Measurements from ENCODE around the gene KRT83. TPM values are rescaled to one million over a fixed set of nuclear protein-coding genes. Genes with fewer than 3 reads are reported as not detected.

Gene KRT83
- total RNA-seq, 1 donor from 2014 or later, result not detected

GRCh38 chr12:52319097-52319496 lies 2.1 kb downstream of the KRT83 start:
- no peaks in the 10 kb centered on the region for H3K36me3 ChIP-seq
- H3K36me3 Mint-ChIP-seq, result no peaks in the 10 kb centered on the region
- no peaks in the 10 kb centered on the region for H3F3A ChIP-seq (ENCODE audit: low read depth)
- H3K27ac Mint-ChIP-seq, result no peak overlapping the region
- H2AFZ ChIP-seq (replicated peaks), result no peak overlapping the region
- peaks cover 6% of the 10 kb centered on the region for H3K4me1 ChIP-seq
- no peaks in the 10 kb centered on the region for H3K27me3 ChIP-seq
- H3K4me3 ChIP-seq, result no peak overlapping the region
- H3K27ac ChIP-seq, result no peak overlapping the region
- H4K20me1 ChIP-seq (ENCODE audit: low read depth), result no peaks in the 10 kb centered on the region
- no peaks in the 10 kb centered on the region for H3K79me2 ChIP-seq (ENCODE audit: low read depth)
- H3K9me3 Mint-ChIP-seq, result no peaks in the 10 kb centered on the region
- H3K9me3 ChIP-seq (ENCODE audit: low read depth), result no peaks in the 10 kb centered on the region
- no peaks in the 10 kb centered on the region for H3K4me1 Mint-ChIP-seq
- H3K4me2 ChIP-seq, result no peak overlapping the region
- peaks cover 6% of the 10 kb centered on the region for H3K27me3 Mint-ChIP-seq (ENCODE audit: insufficient read depth, low read depth)
- TF ChIP-seq EZH2phosphoT487 (IDR thresholded peaks at IDR 0.05) (no peak), CTCF (IDR thresholded peaks at IDR 0.05) (no peak), EZH2 (IDR thresholded peaks at IDR 0.05) (no peak)
- no peak overlapping the region for H3K9ac ChIP-seq
- H3K4me3 Mint-ChIP-seq, result no peak overlapping the region
- DNase-seq (ENCODE audit: low spot score), result no peak

GRCh38 chr12:52318241-52318990 lies 2.8 kb downstream of the KRT83 start:
- Mint-ChIP-seq H3K27me3 (ENCODE audit: insufficient read depth, low read depth) (peaks cover 9% of the 10 kb centered on the region), H3K27ac (peak overlapping the region; percentile 57), H3K36me3 (no peaks in the 10 kb centered on the region), H3K9me3 (no peaks in the 10 kb centered on the region), H3K4me1 (no peaks in the 10 kb centered on the region), H3K4me3 (no peak overlapping the region)
- Histone ChIP-seq H3K4me1 (peaks cover 2% of the 10 kb centered on the region), H2AFZ (replicated peaks) (no peak overlapping the region), H3F3A (ENCODE audit: low read depth) (no peaks in the 10 kb centered on the region), H3K36me3 (no peaks in the 10 kb centered on the region), H4K20me1 (ENCODE audit: low read depth) (no peaks in the 10 kb centered on the region), H3K79me2 (ENCODE audit: low read depth) (no peaks in the 10 kb centered on the region), H3K9me3 (ENCODE audit: low read depth) (no peaks in the 10 kb centered on the region), H3K27me3 (no peaks in the 10 kb centered on the region), H3K27ac (no peak overlapping the region), H3K4me3 (no peak overlapping the region), H3K9ac (no peak overlapping the region), H3K4me2 (no peak overlapping the region)
- no peak for TF ChIP-seq EZH2 (IDR thresholded peaks at IDR 0.05)
- DNase-seq (ENCODE audit: low spot score), result no peak

GRCh38 chr12:52317468-52318052 lies 3.6 kb downstream of the KRT83 start:
- H3K4me2 ChIP-seq, result no peak overlapping the region
- Mint-ChIP-seq H3K36me3 (no peaks in the 10 kb centered on the region), H3K27me3 (ENCODE audit: insufficient read depth, low read depth) (peaks cover 13% of the 10 kb centered on the region), H3K9me3 (no peaks in the 10 kb centered on the region), H3K27ac (no peak overlapping the region), H3K4me1 (no peaks in the 10 kb centered on the region), H3K4me3 (no peak overlapping the region)
- no peaks in the 10 kb centered on the region for H3K36me3 ChIP-seq
- no peak overlapping the region for H3K9ac ChIP-seq
- H3K4me1 ChIP-seq, result no peaks in the 10 kb centered on the region
- no peaks in the 10 kb centered on the region for H3F3A ChIP-seq (ENCODE audit: low read depth)
- no peak overlapping the region for H3K27ac ChIP-seq
- DNase-seq (ENCODE audit: low spot score), result no peak
- no peaks in the 10 kb centered on the region for H3K9me3 ChIP-seq (ENCODE audit: low read depth)
- no peak overlapping the region for H2AFZ ChIP-seq (replicated peaks)
- H3K4me3 ChIP-seq, result no peak overlapping the region
- TF ChIP-seq EZH2 (IDR thresholded peaks at IDR 0.05) (no peak), EZH2phosphoT487 (IDR thresholded peaks at IDR 0.05) (no peak), CTCF (IDR thresholded peaks at IDR 0.05) (no peak)
- no peaks in the 10 kb centered on the region for H3K79me2 ChIP-seq (ENCODE audit: low read depth)
- H3K27me3 ChIP-seq, result no peaks in the 10 kb centered on the region
- no peaks in the 10 kb centered on the region for H4K20me1 ChIP-seq (ENCODE audit: low read depth)

- H3K36me3 Mint-ChIP-seq, result no peaks in the 10 kb centered on the region
- H3K36me3 ChIP-seq, result no peaks in the 10 kb centered on the region
- H3F3A ChIP-seq (ENCODE audit: low read depth), result no peaks in the 10 kb centered on the region
- peaks cover 7% of the 10 kb centered on the region for H3K27me3 ChIP-seq
- H2AFZ ChIP-seq (replicated peaks), result no peak overlapping the region
- no peaks in the 10 kb centered on the region for H4K20me1 ChIP-seq (ENCODE audit: low read depth)
- H3K79me2 ChIP-seq (ENCODE audit: low read depth), result no peaks in the 10 kb centered on the region
- H3K27me3 Mint-ChIP-seq (ENCODE audit: insufficient read depth, low read depth), result peaks cover 13% of the 10 kb centered on the region
- H3K4me2 ChIP-seq, result no peak overlapping the region
- H3K27ac ChIP-seq, result no peak overlapping the region
- H3K9me3 Mint-ChIP-seq, result no peaks in the 10 kb centered on the region
- DNase-seq (ENCODE audit: low spot score), result no peak
- TF ChIP-seq EZH2phosphoT487 (IDR thresholded peaks at IDR 0.05), result no peak
- no peak for TF ChIP-seq CTCF (IDR thresholded peaks at IDR 0.05)
- no peak for TF ChIP-seq EZH2 (IDR thresholded peaks at IDR 0.05)
- no peak overlapping the region for H3K4me3 ChIP-seq
- no peak overlapping the region for H3K4me3 Mint-ChIP-seq
- peaks cover 5% of the 10 kb centered on the region for H3K4me1 ChIP-seq
- no peaks in the 10 kb centered on the region for H3K9me3 ChIP-seq (ENCODE audit: low read depth)
- H3K4me1 Mint-ChIP-seq, result no peaks in the 10 kb centered on the region
- no peak overlapping the region for H3K9ac ChIP-seq
- no peak overlapping the region for H3K27ac Mint-ChIP-seq
Observed at GRCh38 chr12:52316701-52317100, 4.5 kb downstream of the KRT83 start.
